Ovary (tissue), 9 donors: ENCODE data around the gene WDR7. TPM values are rescaled to one million over a fixed set of nuclear protein-coding genes. Genes with fewer than 3 reads are reported as not detected.

Experiments
- DNase-seq, 5 donors: peaks; one replicate each; pipeline ENCODE4 v3.0.0-alpha.2; 2019 to 2020
- H3K27ac ChIP-seq, 2 donors: fragments of 200-600 bp; one replicate each; pipeline versions ENCODE4 v1.5.1 to v1.8.0; 2019 to 2022
- H3K27me3 ChIP-seq: fragments of 200-600 bp; one replicate; pipeline ENCODE4 v1.8.0; 2022
- H3K36me3 ChIP-seq: fragments of 200-600 bp; sonication (generic); one replicate; pipeline ENCODE4 v1.5.1; 2019
- H3K4me1 ChIP-seq: one replicate; pipeline ENCODE4 v1.8.1; 2013; ENCODE audit warnings: mild to moderate bottlenecking, moderate library complexity; ENCODE audit not compliant: insufficient read depth
- H3K4me3 ChIP-seq: fragments of 200-600 bp; sonication (generic); one replicate; pipeline ENCODE4 v1.5.1; 2017
- H3K9me3 ChIP-seq, 2 donors: fragments of 200-600 bp in 1 of 2; sonication (generic) in 1 of 2; one replicate each; pipeline versions ENCODE4 v1.5.1 to v1.8.1; 2013 to 2019; ENCODE audit warnings: mild to moderate bottlenecking in 1 of 2, moderate library complexity in 1 of 2
- CTCF ChIP-seq, 3 donors: fragments of 450-650 bp in 2 of 3; fragments of 200-600 bp in 1 of 3; IDR thresholded peaks; one replicate each; pipeline versions ENCODE4 v1.5.1 to v1.8.0; 2016 to 2022; ENCODE audit warnings: antibody characterized with exemption in 3 of 3, mild to moderate bottlenecking in 1 of 3
- EP300 ChIP-seq: sonication (generic); formaldehyde crosslinking; IDR thresholded peaks from one replicate; pipeline ENCODE4 v1.6.1; 2017; ENCODE audit warnings: antibody characterized with exemption
- POLR2A ChIP-seq: fragments of 450-650 bp; IDR thresholded peaks from one replicate; pipeline ENCODE4 v1.6.1; 2017; ENCODE audit warnings: antibody characterized with exemption, mild to moderate bottlenecking, moderate library complexity
- WGBS, 3 donors: extraction: QIAGEN DNeasy Blood & Tissue Kit in 1 of 3; methylation state at CpG; one replicate each; pipeline versions ENCODE4 v1.1.5 to v1.1.7; 2013 to 2017; 5-methylcytosine and 5-hydroxymethylcytosine counted together
- intact Hi-C, 4 donors: fragments of 100-400 bp; cut with DNase I; formaldehyde crosslinking; loops; one replicate each; pipeline versions ENCODE4 v1.11.0 to v1.15.1; 2022 to 2023
- polyA plus RNA-seq, 2 donors: library from polyadenylated mRNA; stranded (reverse); fragments of 200-250 nt in 1 of 2; fragments of 350-450 nt in 1 of 2; fragmentation: Illumina TruSeq in 1 of 2; extraction: RNeasy Lipid Tissue Mini Kit (QIAGEN cat#74804) in 1 of 2; gene quantifications; one replicate each; pipeline ENCODE4 v1.2.3, GENCODE V29; 2013 to 2014
- total RNA-seq, 7 donors: library from RNA; depleted of rRNA in 2 of 7; stranded (reverse); fragments of >200 nt in 2 of 7; fragmentation: NEBNext Ultra II Directional in 3 of 7; extraction: Animal tissue kit (Norgen Biotek cat#: 25700) in 3 of 7; gene quantifications; one replicate each; pipeline versions ENCODE4 v1.1.0 to v1.2.4, GENCODE V29; 2016 to 2023
- donor health status: DM: no; HTN: no; CAD: no; lungs with moderate emphysema.
- donor health status: DM: no; HTN: no; CAD: no.
- donor health status: Bipolar disorder and iron deficiency.
- donor health status: DM: yes; HTN: yes; CAD: no.
- donor health status: DM: no; HTN: no; CAD: no.
- donor health status: DM: yes; HTN: yes; CAD: no.

The WDR7 gene
- total and polyA plus RNA-seq, 9 donors = 4.8 to 29.1 (median 24.7) TPM

- intact Hi-C loops = no loop called here
- no peak overlapping the region for H3K4me3 ChIP-seq
- H3K36me3 ChIP-seq = no peaks in the 10 kb centered on the region
- DNase-seq = no peak
- TF ChIP-seq CTCF (IDR thresholded peaks at IDR 0.05) (no peak), EP300 (no peak), POLR2A (no peak)
- H3K4me1 ChIP-seq = no peaks in the 10 kb centered on the region
- H3K27ac ChIP-seq = no peak overlapping the region
- H3K27me3 ChIP-seq = no peaks in the 10 kb centered on the region
- no peaks in the 10 kb centered on the region for H3K9me3 ChIP-seq
- 59 to 71% (median 62%) methylated on average over 5 of the region's 5 CpGs for WGBS, 3 donors
These were observed 51.8 kb downstream of the WDR7 start for GRCh38 chr18:56702946-56703345.

GRCh38 chr18:56709463-56709862 lies 58.3 kb downstream of the WDR7 start:
- 59 to 66% (median 63%) methylated on average over 2 of the region's 2 CpGs for WGBS, 3 donors

GRCh38 chr18:56711708-56712445 lies 60.7 kb downstream of the WDR7 start:
- no peak overlapping the region for H3K4me3 ChIP-seq
- H3K27me3 ChIP-seq = no peaks in the 10 kb centered on the region
- 85 to 89% (median 87%) methylated on average over 2 of the region's 2 CpGs for WGBS, 3 donors
- no peak overlapping the region for H3K27ac ChIP-seq
- no peaks in the 10 kb centered on the region for H3K4me1 ChIP-seq
- no peaks in the 10 kb centered on the region for H3K9me3 ChIP-seq
- TF ChIP-seq POLR2A (no peak), CTCF (IDR thresholded peaks at IDR 0.05) (no peak), EP300 (no peak)
- H3K36me3 ChIP-seq = no peaks in the 10 kb centered on the region
- intact Hi-C loops = no loop called here
- no peak for DNase-seq

More at GRCh38 chr18:56709463-56709862, 58.3 kb downstream of the WDR7 start:
- intact Hi-C loops = no loop called here
- no peaks in the 10 kb centered on the region for H3K9me3 ChIP-seq
- H3K4me1 ChIP-seq = no peaks in the 10 kb centered on the region
- DNase-seq = no peak
- no peaks in the 10 kb centered on the region for H3K36me3 ChIP-seq
- no peaks in the 10 kb centered on the region for H3K27me3 ChIP-seq
- H3K27ac ChIP-seq = no peak overlapping the region
- TF ChIP-seq CTCF (IDR thresholded peaks at IDR 0.05) (no peak), EP300 (no peak), POLR2A (no peak)
- no peak overlapping the region for H3K4me3 ChIP-seq

- Histone ChIP-seq H3K4me1 (no peaks in the 10 kb centered on the region), H3K4me3 (no peak overlapping the region), H3K27me3 (no peaks in the 10 kb centered on the region), H3K36me3 (no peaks in the 10 kb centered on the region), H3K9me3 (no peaks in the 10 kb centered on the region), H3K27ac (no peak overlapping the region)
- WGBS, 3 donors = 84 to 86% (median 84%) methylated on average over 3 of the region's 3 CpGs
- intact Hi-C loops = no loop called here
- TF ChIP-seq CTCF (IDR thresholded peaks at IDR 0.05) (no peak), EP300 (no peak), POLR2A (no peak)
- no peak for DNase-seq
These were observed 61.6 kb downstream of the WDR7 start for GRCh38 chr18:56712761-56713160.
